ENCODE data around the gene CD151.

The CD151 gene

DNA sequence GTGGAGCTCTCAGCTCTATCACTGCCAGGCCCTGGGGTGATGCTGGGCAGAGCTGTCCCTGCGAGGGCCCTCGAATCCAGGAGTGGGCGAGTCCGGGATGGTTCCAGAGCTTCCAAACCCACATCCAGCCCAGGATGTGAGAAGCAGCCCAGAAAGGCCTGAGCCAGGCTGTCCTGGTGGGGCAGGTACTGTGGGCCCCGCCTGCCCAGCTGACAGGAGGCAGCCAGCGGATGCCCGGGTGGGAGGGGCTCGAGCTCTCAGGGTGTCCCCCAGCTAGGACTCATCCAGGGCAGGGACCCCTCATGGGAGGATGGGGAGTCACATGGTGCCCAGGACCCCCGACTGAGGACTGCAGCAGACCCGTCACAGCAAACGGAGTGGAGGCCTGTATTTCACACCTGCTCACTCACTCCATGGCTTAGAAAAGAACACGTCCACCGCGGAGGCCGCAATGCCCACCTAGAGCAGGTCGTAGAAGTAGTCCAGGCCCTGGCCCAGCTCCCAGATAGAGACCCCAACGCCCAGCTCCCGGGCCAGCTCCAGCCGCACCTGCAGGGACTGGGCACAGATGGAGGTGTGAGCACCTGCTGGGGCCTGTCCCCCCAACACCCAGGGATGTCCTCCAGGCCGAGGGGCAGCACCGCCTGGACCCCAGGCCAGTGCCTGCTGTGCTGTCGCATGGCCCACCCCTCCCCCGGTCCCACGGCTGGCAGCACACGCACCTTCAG is 36.8 kb downstream of the CD151 start:
- no peak for DNase-seq

DNA sequence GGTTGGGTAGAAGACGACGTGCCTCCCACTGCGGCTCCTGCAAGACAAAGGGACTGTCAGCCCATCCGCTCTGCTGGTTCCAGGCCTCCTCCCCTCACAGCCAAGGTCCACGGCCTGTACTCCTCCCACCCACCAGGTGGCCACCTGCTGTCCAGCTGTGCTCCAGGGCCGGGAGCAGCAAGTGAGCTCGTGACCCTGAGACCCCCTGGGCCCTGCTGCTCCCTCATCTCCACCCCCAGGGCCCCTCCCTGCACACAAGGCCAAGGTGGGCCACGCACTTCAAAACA is 37.3 kb downstream of the CD151 start:
- DNase-seq = no peak

DNA sequence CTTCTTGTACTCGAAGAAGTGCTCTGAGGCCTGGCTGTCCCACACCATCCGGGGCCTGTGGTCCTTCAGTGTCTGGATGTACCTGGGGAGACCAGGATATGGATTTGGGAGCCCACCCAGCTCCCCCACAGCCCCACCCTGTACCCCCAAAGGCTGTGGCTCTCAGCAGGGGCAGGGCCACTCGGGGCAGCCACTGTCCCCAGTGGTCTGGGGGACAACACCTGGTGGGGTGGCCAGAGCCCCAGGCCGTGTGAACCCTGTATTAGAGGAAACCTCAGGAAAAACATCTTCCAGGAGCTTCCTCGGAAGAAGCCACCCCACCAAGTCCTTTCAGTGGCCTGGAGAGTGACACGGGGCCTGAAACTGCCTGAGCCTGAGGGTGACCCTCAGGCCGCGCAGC is 37.7 kb downstream of the CD151 start:
- no peak for DNase-seq

DNA sequence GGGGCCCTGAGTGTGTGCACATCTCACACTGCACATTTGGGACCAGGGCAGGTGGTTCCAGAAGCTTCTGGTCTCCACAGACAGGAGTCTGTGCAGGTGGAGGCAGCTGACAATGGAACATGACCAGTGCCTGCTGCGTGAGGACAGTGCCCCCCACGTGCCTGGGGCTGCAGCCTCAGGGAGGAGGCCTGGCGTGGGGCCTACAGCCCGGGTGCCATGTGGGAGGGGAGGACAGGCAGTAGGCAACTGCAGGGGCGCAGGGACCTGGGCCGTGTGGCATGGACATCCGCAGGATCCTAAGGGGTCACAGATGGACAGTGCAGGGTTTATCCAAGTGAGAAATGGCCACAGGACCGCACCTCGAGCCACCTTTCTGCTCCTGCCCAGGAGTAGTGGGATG is 38.7 kb downstream of the CD151 start:
- no peak for DNase-seq

DNA sequence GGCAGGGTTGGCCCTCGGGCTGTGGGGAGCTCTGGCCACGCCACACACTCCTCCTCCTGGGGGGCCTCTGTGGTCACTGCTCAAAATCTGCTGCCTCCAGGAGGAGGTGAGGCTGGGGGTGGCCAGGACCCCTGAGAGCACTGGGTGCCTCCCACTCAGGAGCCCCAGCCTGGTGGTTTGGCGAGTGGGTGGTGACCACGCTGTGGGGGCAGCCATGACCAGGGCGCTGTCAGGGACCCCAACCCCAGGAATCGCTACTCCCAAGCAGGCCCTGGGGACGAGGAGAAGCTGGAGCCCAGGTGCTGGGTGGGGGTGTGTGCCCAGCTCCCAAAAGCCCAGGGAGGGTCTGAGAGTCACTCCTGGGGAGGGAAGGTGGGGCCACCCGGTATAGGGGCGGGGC is 40.0 kb downstream of the CD151 start:
- no peak for DNase-seq

DNA sequence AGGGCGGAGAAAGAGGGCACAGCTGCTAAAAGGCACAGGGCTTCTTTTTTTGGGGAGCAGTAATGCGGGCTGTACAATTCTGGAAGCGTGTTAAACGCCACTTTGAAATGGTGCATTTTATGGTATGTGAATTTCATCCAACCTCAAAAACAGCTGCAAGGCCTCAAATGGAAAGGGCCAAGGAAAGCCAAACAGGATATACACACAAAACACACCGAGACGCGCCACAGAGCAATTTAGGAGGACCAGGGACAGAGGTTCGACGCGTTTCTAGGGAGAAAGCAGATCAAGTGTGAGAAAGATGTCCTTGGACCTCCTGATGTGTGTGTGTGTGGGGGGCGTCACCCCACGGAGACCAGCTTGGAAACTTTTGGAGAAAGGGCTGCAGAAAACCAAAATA is 41.0 kb downstream of the CD151 start:
- no peak for DNase-seq

DNA sequence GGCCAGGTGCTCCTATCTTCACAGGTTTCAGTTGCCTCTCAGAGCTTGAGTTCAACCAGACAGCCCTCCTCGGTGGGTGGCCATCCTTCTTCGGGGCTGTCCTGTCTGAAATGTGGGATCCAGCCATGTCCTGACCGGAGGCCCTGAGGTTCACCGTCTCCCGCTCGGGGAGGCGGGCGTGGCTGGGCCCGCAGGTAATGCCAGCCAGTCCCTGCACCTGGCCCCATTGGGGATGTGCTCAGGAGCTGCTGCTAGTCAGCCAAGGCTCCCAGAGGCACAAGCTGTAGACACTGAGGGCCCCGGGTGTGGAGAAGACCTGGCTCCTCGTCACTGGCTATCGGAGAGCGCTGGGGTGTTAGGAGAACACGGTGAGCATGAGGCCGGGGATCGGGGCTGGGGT is 42.5 kb downstream of the CD151 start:
- no peak for DNase-seq

DNA sequence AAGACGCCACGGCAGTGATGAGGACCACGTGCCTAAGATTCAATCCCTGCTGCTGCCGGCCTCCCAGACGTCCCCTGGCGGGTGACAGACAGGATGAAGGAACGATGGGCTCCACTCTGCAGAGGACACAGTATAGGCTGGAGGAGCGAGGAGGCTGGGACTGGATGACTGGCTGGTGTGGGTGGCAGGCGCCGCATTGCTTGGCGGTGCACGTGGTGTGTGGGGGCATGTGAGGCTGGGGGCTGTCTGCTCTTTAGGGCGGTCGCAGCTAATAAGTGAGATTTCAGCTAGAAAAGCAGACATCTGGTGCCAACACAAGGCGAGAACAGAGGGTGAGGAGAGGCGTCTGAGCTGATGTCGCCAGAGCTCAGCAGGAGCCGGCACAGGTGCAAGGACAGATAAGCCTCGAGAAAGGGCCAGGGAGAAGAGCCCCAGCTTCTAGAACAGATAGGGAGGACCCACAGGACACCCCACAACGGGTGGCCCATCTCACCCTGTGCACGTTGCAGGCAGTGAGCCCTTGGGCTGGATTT is 43.1 kb downstream of the CD151 start:
- DNase-seq = peak in 19 of 56 donors; percentile 9 to 61 (median 32)

DNA sequence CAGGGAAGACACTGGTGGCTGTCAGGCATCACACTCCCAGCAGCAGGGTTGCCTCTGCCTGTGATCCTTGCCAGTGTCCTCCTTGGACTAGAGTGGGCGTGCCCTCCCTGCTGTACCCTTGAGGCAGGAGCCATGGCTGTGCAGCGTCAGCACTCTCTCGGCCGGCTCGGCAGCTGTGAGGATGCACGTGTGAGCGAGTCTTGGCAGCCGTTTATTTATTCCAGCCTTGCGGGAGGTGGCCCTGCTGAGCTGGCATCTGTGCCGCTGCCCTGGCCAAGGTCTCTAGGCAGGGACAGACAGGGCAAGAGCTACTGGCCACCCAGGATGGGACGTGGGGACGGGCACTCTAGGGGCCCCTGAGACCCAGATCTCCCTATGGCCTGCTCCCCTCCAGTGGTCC is 43.8 kb downstream of the CD151 start:
- peak in 16 of 56 donors; percentile 8 to 59 (median 33) for DNase-seq

GRCh38 chr11:877565-877964 is 44.8 kb downstream of the CD151 start:
- DNase-seq = no peak

- DNase-seq = no peak
Observed at GRCh38 chr11:880447-880846, 47.7 kb downstream of the CD151 start.

GRCh38 chr11:882596-882995 is 49.8 kb downstream of the CD151 start:
- no peak for DNase-seq

DNA sequence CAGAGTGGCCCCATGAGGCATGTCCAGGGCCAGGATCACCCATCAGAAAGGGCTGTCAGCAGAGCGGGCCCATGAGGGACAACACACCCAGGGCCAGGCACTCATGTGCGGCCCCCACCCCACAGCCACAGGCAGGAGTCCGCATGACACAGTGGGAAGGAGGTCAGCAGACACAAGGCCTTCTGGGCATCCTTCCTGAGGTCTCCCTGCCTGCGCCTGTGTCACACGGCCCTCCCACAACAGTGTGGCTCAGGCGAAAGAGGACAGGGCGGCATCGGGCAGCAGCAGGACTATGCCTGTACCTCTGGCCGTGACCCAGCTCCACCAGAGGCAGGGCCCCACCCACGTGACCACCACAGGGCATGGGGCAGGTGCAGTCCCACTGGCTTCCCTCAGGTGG is 50.8 kb downstream of the CD151 start:
- no peak for DNase-seq

- no peak for DNase-seq
Observed at GRCh38 chr11:884578-885070, 51.9 kb downstream of the CD151 start.

GRCh38 chr11:886568-886967 is 53.8 kb downstream of the CD151 start:
- no peak for DNase-seq

GRCh38 chr11:887589-887988 is 54.8 kb downstream of the CD151 start:
- no peak for DNase-seq

Measured in nucleus accumbens (tissue), 56 donors.